HCT116 (cell line): Measurements from ENCODE around the gene ALDH3B1. TPM values are rescaled to one million over a fixed set of nuclear protein-coding genes. Genes with fewer than 3 reads are reported as not detected.

Experiments
- ATAC-seq: fragments of 200-7000 bp; cut with Tn5 transposase; 2 replicates; pipeline ENCODE4 v1.9.1; 2020; ENCODE audit warnings: mild to moderate bottlenecking, moderate library complexity
- BruUV-seq: library from RNA; stranded (reverse); fragments of 400-500 nt; replicated peaks from 2 replicates; lab custom pipeline; 2021; lab: Mats Ljungman, UMichigan
- CTCF ChIA-PET: fragments of 300-600 bp; sonication (Branson Sonifier 250); formaldehyde crosslinking; loops from one replicate; lab custom pipeline; 2021; ENCODE audit warnings: antibody characterized with exemption; lab: Charles Lee
- POLR2A ChIA-PET: fragments of 300-600, 350-600 bp; sonication (Branson Sonifier 250); formaldehyde crosslinking; loops from one replicate; lab custom pipeline; 2021; ENCODE audit warnings: antibody characterized with exemption; lab: Charles Lee
- RAD21 ChIA-PET, 2 experiments: fragments of 300-600 bp; sonication (Branson Sonifier 250); formaldehyde crosslinking; loops; one replicate each; lab custom pipeline; 2023; ENCODE audit warnings: low total read pairs in 2 of 2; ENCODE audit not compliant: uncharacterized antibody in 2 of 2, unreplicated experiment in 2 of 2, low non-redundant PET in 1 of 2; lab: Charles Lee
- DNase-seq: peaks from one replicate; pipeline ENCODE4 v3.0.0-alpha.2; 2010; ENCODE audit warnings: low read depth, low spot score
- H2AFZ ChIP-seq: fragments of 200-600 bp; shearing (Covaris generic), sonication (generic); 2 replicates; pipeline ENCODE4 v1.6.1; 2017; ENCODE audit warnings: low read depth, mixed run types, mixed read lengths, antibody characterized with exemption, low read length; ENCODE audit not compliant: poor library complexity, severe bottlenecking
- H3K27ac ChIP-seq: 2 replicates; pipeline ENCODE4 v1.5.1; 2012; ENCODE audit warnings: low read depth, low read length
- H3K27me3 ChIP-seq: fragments of 200-600 bp; sonication (generic); 2 replicates; pipeline ENCODE4 v1.6.1; 2016; ENCODE audit warnings: mixed run types, low read length, mixed read lengths; ENCODE audit not compliant: insufficient read depth
- H3K36me3 ChIP-seq, 2 experiments: fragments of 200-500 bp in 1 of 2; fragments of 200-600 bp in 1 of 2; sonication (Bioruptor generic) in 1 of 2; sonication (generic) in 1 of 2; 2 replicates each; pipeline versions ENCODE4 v1.5.1 to v1.6.1; 2014 to 2016; ENCODE audit warnings: low read length in 2 of 2, inconsistent platforms in 1 of 2, mixed read lengths in 1 of 2, mixed run types in 1 of 2; ENCODE audit not compliant: insufficient read depth in 2 of 2, control insufficient read depth in 1 of 2
- H3K4me1 ChIP-seq, 2 experiments: fragments of 200-600 bp in 1 of 2; sonication (generic) in 1 of 2; 2 replicates each; pipeline versions ENCODE4 v1.5.1 to v1.6.1; 2012 to 2017; ENCODE audit warnings: low read length in 2 of 2, inconsistent platforms in 1 of 2, mild to moderate bottlenecking in 1 of 2, mixed read lengths in 1 of 2, mixed run types in 1 of 2, moderate library complexity in 1 of 2; ENCODE audit not compliant: insufficient read depth in 2 of 2, control insufficient read depth in 1 of 2
- H3K4me2 ChIP-seq: fragments of 200-600 bp; sonication (generic); 2 replicates; pipeline ENCODE4 v1.6.1; 2017; ENCODE audit warnings: mixed run types, low read length, mixed read lengths
- H3K4me3 ChIP-seq, 2 experiments: fragments of 200-600 bp in 1 of 2; sonication (generic) in 1 of 2; replicated peaks in 1 of 2; 2 replicates each; pipeline ENCODE4 v1.5.1; 2011 to 2016; ENCODE audit warnings: low read length in 2 of 2, control low read depth in 1 of 2, low read depth in 1 of 2, mild to moderate bottlenecking in 1 of 2, mixed read lengths in 1 of 2, mixed run types in 1 of 2
- H3K79me2 ChIP-seq: fragments of 200-600 bp; sonication (generic); 2 replicates; pipeline ENCODE4 v1.6.1; 2017; ENCODE audit warnings: mild to moderate bottlenecking, mixed run types, low read length, moderate library complexity, mixed read lengths; ENCODE audit not compliant: insufficient read depth
- H3K9ac ChIP-seq: fragments of 200-600 bp; sonication (generic); 2 replicates; pipeline ENCODE4 v1.6.1; 2016; ENCODE audit warnings: low read length, mixed read lengths
- H3K9me2 ChIP-seq: fragments of 200-600 bp; sonication (generic), shearing (Covaris generic); 2 replicates; pipeline ENCODE4 v1.6.1; 2017; ENCODE audit warnings: mixed run types, mild to moderate bottlenecking, moderate library complexity; ENCODE audit not compliant: insufficient read depth
- H3K9me3 ChIP-seq, 2 experiments: fragments of 200-500 bp in 1 of 2; fragments of 200-600 bp in 1 of 2; sonication (Bioruptor generic) in 1 of 2; sonication (generic) in 1 of 2; 2 replicates each; pipeline ENCODE4 v1.6.1; 2014 to 2017; ENCODE audit warnings: low read length in 2 of 2, mixed read lengths in 2 of 2, inconsistent platforms in 1 of 2, low read depth in 1 of 2, mild to moderate bottlenecking in 1 of 2, mixed run types in 1 of 2, moderate library complexity in 1 of 2; ENCODE audit not compliant: control insufficient read depth in 1 of 2, insufficient read depth in 1 of 2
- H4K20me1 ChIP-seq: fragments of 200-600 bp; sonication (generic), shearing (Covaris generic); 2 replicates; pipeline ENCODE4 v1.6.1; 2017; ENCODE audit warnings: mixed run types, mild to moderate bottlenecking, moderate library complexity; ENCODE audit not compliant: insufficient read depth
- CEBPB ChIP-seq: IDR thresholded peaks from 2 replicates; pipeline ENCODE4 v1.6.1; 2012; ENCODE audit warnings: low read depth
- EZH2 ChIP-seq: fragments of 200-600 bp; sonication (generic); IDR thresholded peaks from 2 replicates; pipeline ENCODE4 v1.6.1; 2017; ENCODE audit warnings: antibody characterized with exemption, mixed run types
- POLR2AphosphoS5 ChIP-seq: IDR thresholded peaks from 2 replicates; pipeline ENCODE4 v1.6.1; 2011; ENCODE audit warnings: mild to moderate bottlenecking, low read depth, low read length, moderate library complexity
- RAD21 ChIP-seq: IDR thresholded peaks from 2 replicates; pipeline ENCODE4 v1.6.1; 2012; ENCODE audit warnings: low read depth, mild to moderate bottlenecking
- YY1 ChIP-seq: IDR thresholded peaks from 2 replicates; pipeline ENCODE4 v1.6.1; 2011; ENCODE audit warnings: low read length, low read depth, moderate library complexity, mild to moderate bottlenecking; ENCODE audit not compliant: insufficient replicate concordance; ENCODE audit errors: extremely low read depth
- ZFX ChIP-seq: fragments of 450-650 bp; IDR thresholded peaks from 2 replicates; pipeline ENCODE4 v1.6.1; 2017
- ZNF274 ChIP-seq: fragments of 200-500 bp; sonication (Bioruptor generic); IDR thresholded peaks from 2 replicates; pipeline ENCODE4 v1.6.1; 2014; ENCODE audit warnings: mild to moderate bottlenecking, low read depth, low read length, inconsistent platforms
- intact Hi-C: fragments of 100-400 bp; cut with micrococcal nuclease; formaldehyde crosslinking; loops from 2 replicates; pipeline ENCODE4 v1.10.0; 2022
- total RNA-seq: library from RNA; stranded (reverse); gene quantifications from one replicate; pipeline ENCODE4 v1.2.1, GENCODE V29; 2021; ENCODE audit not compliant: unreplicated experiment
- TF ChIP-seq, protein P1 (sequence below): IDR thresholded peaks from 2 replicates; pipeline ENCODE4 v1.6.1; 2012; ENCODE audit warnings: low read depth
- TF ChIP-seq, protein P2 (sequence below): IDR thresholded peaks from 2 replicates; pipeline ENCODE4 v1.6.1; 2012

ALDH3B1 gene
- total RNA-seq, 1 experiment from 2014 or later = 25.5 TPM

DNA sequence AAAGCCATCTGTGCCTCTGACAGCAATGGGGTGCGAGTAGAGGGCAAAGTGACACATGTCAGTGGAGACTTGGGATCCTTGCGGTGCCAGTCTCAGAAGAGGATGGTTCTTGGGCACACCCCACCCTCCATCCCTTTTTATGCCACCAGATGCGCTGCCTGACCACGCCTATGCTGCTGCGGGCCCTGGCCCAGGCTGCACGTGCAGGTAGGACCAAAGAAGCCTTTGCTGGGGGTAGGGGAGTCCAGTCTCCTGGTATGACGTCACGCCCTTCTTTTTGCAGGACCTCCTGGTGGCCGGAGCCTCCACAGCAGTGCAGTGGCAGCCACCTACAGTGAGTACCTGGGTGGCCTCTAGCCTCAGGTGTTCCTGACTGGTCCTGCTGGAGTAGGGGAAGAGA lies 21.9 kb downstream of the ALDH3B1 start (continued):
- TF ChIP-seq, protein P1, sequence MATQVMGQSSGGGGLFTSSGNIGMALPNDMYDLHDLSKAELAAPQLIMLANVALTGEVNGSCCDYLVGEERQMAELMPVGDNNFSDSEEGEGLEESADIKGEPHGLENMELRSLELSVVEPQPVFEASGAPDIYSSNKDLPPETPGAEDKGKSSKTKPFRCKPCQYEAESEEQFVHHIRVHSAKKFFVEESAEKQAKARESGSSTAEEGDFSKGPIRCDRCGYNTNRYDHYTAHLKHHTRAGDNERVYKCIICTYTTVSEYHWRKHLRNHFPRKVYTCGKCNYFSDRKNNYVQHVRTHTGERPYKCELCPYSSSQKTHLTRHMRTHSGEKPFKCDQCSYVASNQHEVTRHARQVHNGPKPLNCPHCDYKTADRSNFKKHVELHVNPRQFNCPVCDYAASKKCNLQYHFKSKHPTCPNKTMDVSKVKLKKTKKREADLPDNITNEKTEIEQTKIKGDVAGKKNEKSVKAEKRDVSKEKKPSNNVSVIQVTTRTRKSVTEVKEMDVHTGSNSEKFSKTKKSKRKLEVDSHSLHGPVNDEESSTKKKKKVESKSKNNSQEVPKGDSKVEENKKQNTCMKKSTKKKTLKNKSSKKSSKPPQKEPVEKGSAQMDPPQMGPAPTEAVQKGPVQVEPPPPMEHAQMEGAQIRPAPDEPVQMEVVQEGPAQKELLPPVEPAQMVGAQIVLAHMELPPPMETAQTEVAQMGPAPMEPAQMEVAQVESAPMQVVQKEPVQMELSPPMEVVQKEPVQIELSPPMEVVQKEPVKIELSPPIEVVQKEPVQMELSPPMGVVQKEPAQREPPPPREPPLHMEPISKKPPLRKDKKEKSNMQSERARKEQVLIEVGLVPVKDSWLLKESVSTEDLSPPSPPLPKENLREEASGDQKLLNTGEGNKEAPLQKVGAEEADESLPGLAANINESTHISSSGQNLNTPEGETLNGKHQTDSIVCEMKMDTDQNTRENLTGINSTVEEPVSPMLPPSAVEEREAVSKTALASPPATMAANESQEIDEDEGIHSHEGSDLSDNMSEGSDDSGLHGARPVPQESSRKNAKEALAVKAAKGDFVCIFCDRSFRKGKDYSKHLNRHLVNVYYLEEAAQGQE = no peak
- TF ChIP-seq, protein P2, sequence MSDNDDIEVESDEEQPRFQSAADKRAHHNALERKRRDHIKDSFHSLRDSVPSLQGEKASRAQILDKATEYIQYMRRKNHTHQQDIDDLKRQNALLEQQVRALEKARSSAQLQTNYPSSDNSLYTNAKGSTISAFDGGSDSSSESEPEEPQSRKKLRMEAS = no peak
- no peak for TF ChIP-seq ZNF274
- TF ChIP-seq RAD21 = no peak
- no peak for TF ChIP-seq ZFX
- no peak for TF ChIP-seq POLR2AphosphoS5
- TF ChIP-seq YY1 = no peak
- no peak for TF ChIP-seq CEBPB

DNA sequence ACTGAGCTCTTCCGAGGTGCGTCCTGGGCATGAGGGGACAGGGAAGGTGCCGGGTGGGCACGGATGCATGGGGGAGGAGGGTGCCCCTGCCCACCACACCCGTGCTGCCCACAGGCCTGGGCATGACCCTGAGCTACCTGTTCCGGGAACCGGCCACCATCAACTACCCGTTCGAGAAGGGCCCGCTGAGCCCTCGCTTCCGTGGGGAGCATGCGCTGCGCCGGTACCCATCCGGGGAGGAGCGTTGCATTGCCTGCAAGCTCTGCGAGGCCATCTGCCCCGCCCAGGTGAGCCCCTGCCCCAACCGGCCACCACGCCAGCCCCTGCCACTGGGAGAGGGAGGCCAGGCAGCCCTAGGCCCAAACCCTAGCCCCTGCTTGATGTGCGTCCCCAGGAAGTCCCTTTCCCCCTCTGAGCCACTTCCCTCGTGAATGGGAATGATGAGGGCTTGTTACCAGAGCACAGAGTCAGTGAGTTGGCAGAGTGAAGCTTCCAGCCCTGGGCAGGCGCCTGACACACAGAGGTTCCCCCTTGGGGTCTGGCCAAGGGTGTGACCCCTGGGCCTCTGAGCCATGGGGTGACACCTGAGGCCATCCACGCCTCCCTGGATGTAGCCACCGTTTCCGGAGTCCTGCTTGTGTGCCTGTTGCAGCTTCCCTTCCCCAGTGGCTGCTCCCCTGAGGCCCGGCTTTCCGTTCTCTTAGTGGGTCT lies 23.0 kb downstream of the ALDH3B1 start:
- Histone ChIP-seq H2AFZ (no peak overlapping the region), H3K4me2 (no peak overlapping the region), H3K27ac (no peak overlapping the region; the same call in 1 of the 2 replicates), H4K20me1 (no peaks in the 10 kb centered on the region), H3K4me1 (peaks cover 27 to 36% of the 10 kb centered on the region in 2 experiments), H3K4me3 (no peak overlapping the region), H3K36me3 (peaks cover 4 to 20% of the 10 kb centered on the region in 2 experiments; a peak in 2 of 4 replicates), H3K27me3 (no peaks in the 10 kb centered on the region), H3K9me2 (no peaks in the 10 kb centered on the region), H3K9ac (no peak overlapping the region), H3K9me3 (peaks cover 0 to 5% of the 10 kb centered on the region in 2 experiments; a peak in 1 of 4 replicates), H3K79me2 (peaks cover 33% of the 10 kb centered on the region)
- no peak for TF ChIP-seq EZH2
- TF ChIP-seq, protein P2 = no peak
- ChIA-PET RAD21 (no interaction called here), POLR2A (no interaction called here), CTCF (no interaction called here)
- DNase-seq (no peak), ATAC-seq (no peak)
- no TSS peak for BruUV-seq
- intact Hi-C loops = loop anchor here (10.0 kb wide), 1 partner anchor 92 kb away; the partner anchor contains the start of gene CHKA
